Sigmoid colon (tissue), 7 donors: Measurements from ENCODE around the gene ESRRB. TPM values are rescaled to one million over a fixed set of nuclear protein-coding genes. Genes with fewer than 3 reads are reported as not detected.
A peak's percentile ranks its signal among the peaks of the same experiment; 100 is the strongest.

Experiments
- DNase-seq: peaks from one replicate; pipeline ENCODE4 v3.0.0-alpha.2; 2019
- H3K27ac ChIP-seq, 4 donors: fragments of 200-600 bp; sonication (generic); one replicate each; pipeline ENCODE4 v1.5.1; 2016 to 2019; ENCODE audit warnings: mild to moderate bottlenecking in 1 of 4
- H3K27me3 ChIP-seq, 3 donors: fragments of 200-600 bp; sonication (generic); one replicate each; pipeline ENCODE4 v1.5.1; 2019; ENCODE audit warnings: mild to moderate bottlenecking in 1 of 3
- H3K36me3 ChIP-seq, 4 donors: fragments of 200-600 bp; sonication (generic); one replicate each; pipeline ENCODE4 v1.5.1; 2016 to 2019
- H3K4me1 ChIP-seq, 4 donors: fragments of 200-600 bp; sonication (generic); one replicate each; pipeline ENCODE4 v1.5.1; 2017 to 2019
- H3K4me3 ChIP-seq, 4 donors: fragments of 200-600 bp; sonication (generic); one replicate each; pipeline ENCODE4 v1.5.1; 2017 to 2019; ENCODE audit warnings: mild to moderate bottlenecking in 2 of 4, moderate library complexity in 1 of 4
- H3K9me3 ChIP-seq, 4 donors: fragments of 200-600 bp in 3 of 4; sonication (generic) in 3 of 4; one replicate each; pipeline versions ENCODE4 v1.5.1 to v1.6.1; 2013 to 2019
- CTCF ChIP-seq, 4 experiments: fragments of 450-650 bp in 3 of 4; fragments of 200-600 bp in 1 of 4; IDR thresholded peaks; one replicate each; pipeline ENCODE4 v1.5.1; 2016 to 2019; ENCODE audit warnings: antibody characterized with exemption in 4 of 4, mild to moderate bottlenecking in 3 of 4, moderate library complexity in 2 of 4
- EP300 ChIP-seq, 4 donors: sonication (generic); formaldehyde crosslinking; IDR thresholded peaks; one replicate each; pipeline ENCODE4 v1.6.1; 2017; ENCODE audit warnings: antibody characterized with exemption in 4 of 4
- POLR2A ChIP-seq, 2 donors: fragments of 450-650 bp; IDR thresholded peaks; one replicate each; pipeline ENCODE4 v1.6.1; 2016; ENCODE audit warnings: antibody characterized with exemption in 2 of 2, mild to moderate bottlenecking in 2 of 2, moderate library complexity in 2 of 2
- POLR2AphosphoS5 ChIP-seq, 4 donors: sonication (generic); formaldehyde crosslinking; IDR thresholded peaks; one replicate each; pipeline ENCODE4 v1.6.1; 2017; ENCODE audit warnings: antibody characterized with exemption in 4 of 4
- WGBS, 2 donors: extraction: QIAGEN DNeasy Blood & Tissue Kit; methylation state at CpG; one replicate each; pipeline ENCODE4 v1.1.7; 2013; 5-methylcytosine and 5-hydroxymethylcytosine counted together
- intact Hi-C: fragments of 100-400 bp; cut with DNase I; formaldehyde crosslinking; loops from one replicate; pipeline ENCODE4 v1.15.1; 2023
- polyA plus RNA-seq, 3 donors: library from polyadenylated mRNA; stranded (reverse); fragments of 200-250 nt; gene quantifications; one replicate each; pipeline ENCODE4 v1.2.3, GENCODE V29; 2013
- total RNA-seq, 4 donors: library from RNA; depleted of rRNA; stranded (reverse); fragments of >200 nt; gene quantifications; one replicate each; pipeline ENCODE4 v1.1.0, GENCODE V29; 2016
- donor health status: healthy with polysubstance abuse.
- donor health status: Bipolar disorder and iron deficiency.
- donor health status: healthy.

The ESRRB gene
- total and polyA plus RNA-seq, 7 donors: under 0.01 to 0.04 TPM; not detected in 5

- Histone ChIP-seq H3K9me3 (no peaks in the 10 kb centered on the region), H3K4me3 (peak overlapping the region in 2 of 4 donors; percentile 1 to 16), H3K27me3 (no peaks in the 10 kb centered on the region), H3K27ac (peak overlapping the region in 3 of 4 donors; percentile 43 to 49 (median 46)), H3K4me1 (peaks cover 0 to 16% (median 14%) of the 10 kb centered on the region in 4 donors), H3K36me3 (no peaks in the 10 kb centered on the region)
- peak; percentile 69 for DNase-seq
- WGBS, 2 donors: 37 to 66% methylated on average over 10 of the region's 10 CpGs
- TF ChIP-seq POLR2AphosphoS5 (IDR thresholded peaks at IDR 0.05): peak in 3 of 4 donors; percentile 48 to 64 (median 57)
- peak in 1 of 4 donors; percentile 3 for TF ChIP-seq EP300 (IDR thresholded peaks at IDR 0.05)
- no peak for TF ChIP-seq CTCF (IDR thresholded peaks at IDR 0.05)
- intact Hi-C loops: loop anchor here (5.0 kb wide), 1 partner anchor 104 kb away; no protein-coding TSS in a partner anchor
Measured at GRCh38 chr14:76537906-76538647, 162.1 kb downstream of the ESRRB start.

GRCh38 chr14:76538648-76539008, 162.7 kb downstream of the ESRRB start:
- Histone ChIP-seq H3K27ac (peak overlapping the region in 2 of 4 donors; percentile 43 to 49), H3K4me3 (no peak overlapping the region), H3K4me1 (peaks cover 0 to 16% (median 14%) of the 10 kb centered on the region in 4 donors), H3K9me3 (no peaks in the 10 kb centered on the region), H3K36me3 (no peaks in the 10 kb centered on the region), H3K27me3 (no peaks in the 10 kb centered on the region)
- 53 to 64% methylated on average over 1 of the region's 1 CpG for WGBS, 2 donors
- TF ChIP-seq POLR2A (IDR thresholded peaks at IDR 0.05) (no peak), CTCF (IDR thresholded peaks at IDR 0.05) (no peak)
- intact Hi-C loops: loop anchor here (5.0 kb wide), 1 partner anchor 104 kb away; no protein-coding TSS in a partner anchor
- DNase-seq: no peak

GRCh38 chr14:76539130-76539529, 163.2 kb downstream of the ESRRB start:
- intact Hi-C loops: loop anchor here (5.0 kb wide), 1 partner anchor 103 kb away; no protein-coding TSS in a partner anchor
- Histone ChIP-seq H3K4me3 (no peak overlapping the region), H3K27ac (no peak overlapping the region), H3K36me3 (no peaks in the 10 kb centered on the region), H3K27me3 (no peaks in the 10 kb centered on the region), H3K4me1 (peaks cover 0 to 16% (median 14%) of the 10 kb centered on the region in 4 donors), H3K9me3 (no peaks in the 10 kb centered on the region)
- TF ChIP-seq POLR2AphosphoS5 (IDR thresholded peaks at IDR 0.05) (no peak), EP300 (IDR thresholded peaks at IDR 0.05) (no peak), POLR2A (IDR thresholded peaks at IDR 0.05) (no peak), CTCF (IDR thresholded peaks at IDR 0.05) (no peak)
- DNase-seq: no peak

- Histone ChIP-seq H3K27ac (no peak overlapping the region), H3K4me3 (no peak overlapping the region), H3K27me3 (no peaks in the 10 kb centered on the region), H3K36me3 (no peaks in the 10 kb centered on the region), H3K9me3 (no peaks in the 10 kb centered on the region), H3K4me1 (peaks cover 0 to 16% (median 14%) of the 10 kb centered on the region in 4 donors)
- DNase-seq: no peak
- TF ChIP-seq CTCF (IDR thresholded peaks at IDR 0.05): no peak
- TF ChIP-seq POLR2AphosphoS5 (IDR thresholded peaks at IDR 0.05): no peak
- TF ChIP-seq POLR2A (IDR thresholded peaks at IDR 0.05): no peak
- TF ChIP-seq EP300 (IDR thresholded peaks at IDR 0.05): no peak
- intact Hi-C loops: no loop called here
- 39 to 56% methylated on average over 10 of the region's 10 CpGs for WGBS, 2 donors
Measured at GRCh38 chr14:76541594-76542219, 165.8 kb downstream of the ESRRB start.
